Bronchial smooth muscle cell (primary cell): ENCODE data around the gene VPS26C. TPM values are rescaled to one million over a fixed set of nuclear protein-coding genes. Genes with fewer than 3 reads are reported as not detected.

Experiments used
- total RNA-seq: library from RNA; depleted of rRNA; stranded (reverse); fragments of >200 nt; gene quantifications from 2 replicates; pipeline ENCODE4 v1.2.1, GENCODE V29; 2014

The VPS26C gene
- 64.8 and 79.9 TPM in 2 replicates for total RNA-seq

GRCh38 chr21:37267269-37268185, at the start of gene VPS26C:
Gene VPS26C (minus strand): TSS chr21:37267334. CDS start chr21:37267294, 40 bp downstream.

Other genes with a start within 250 kb of the VPS26C start
- gene PIGP, start 194.3 kb downstream of the VPS26C start, total RNA-seq, result 2.7 and 3.2 TPM in 2 replicates
- gene TTC3, start 194.1 kb downstream of the VPS26C start, total RNA-seq, result 162 and 289 TPM in 2 replicates
- gene DYRK1A, start 99.4 kb upstream of the VPS26C start, total RNA-seq, result 34.2 and 46.4 TPM in 2 replicates